HUES6 (cell line): Measurements from ENCODE around the gene NMRK2.

Source experiments
- H3K27ac ChIP-seq: 2 replicates; pipeline ENCODE4 v1.7.0; 2013; ENCODE audit warnings: low read depth, mild to moderate bottlenecking, low read length, inconsistent platforms
- H3K27me3 ChIP-seq: 2 replicates; pipeline ENCODE4 v1.6.1; 2013; ENCODE audit warnings: low read length; ENCODE audit not compliant: control insufficient read depth, insufficient read depth
- H3K36me3 ChIP-seq: 2 replicates; pipeline ENCODE4 v1.6.1; 2013; ENCODE audit warnings: low read length; ENCODE audit not compliant: control insufficient read depth, insufficient read depth
- H3K4me1 ChIP-seq: 2 replicates; pipeline ENCODE4 v1.6.1; 2013; ENCODE audit warnings: low read length; ENCODE audit not compliant: control insufficient read depth, insufficient read depth
- H3K4me3 ChIP-seq: 2 replicates; pipeline ENCODE4 v1.5.1; 2013; ENCODE audit warnings: low read depth, low read length
- H3K9ac ChIP-seq: one replicate; pipeline ENCODE4 v1.6.1; 2013; ENCODE audit warnings: mild to moderate bottlenecking, low read length
- H3K9me3 ChIP-seq: 2 replicates; pipeline ENCODE4 v1.6.1; 2013; ENCODE audit warnings: low read depth, low read length; ENCODE audit not compliant: control insufficient read depth, insufficient read depth

The NMRK2 gene

DNA sequence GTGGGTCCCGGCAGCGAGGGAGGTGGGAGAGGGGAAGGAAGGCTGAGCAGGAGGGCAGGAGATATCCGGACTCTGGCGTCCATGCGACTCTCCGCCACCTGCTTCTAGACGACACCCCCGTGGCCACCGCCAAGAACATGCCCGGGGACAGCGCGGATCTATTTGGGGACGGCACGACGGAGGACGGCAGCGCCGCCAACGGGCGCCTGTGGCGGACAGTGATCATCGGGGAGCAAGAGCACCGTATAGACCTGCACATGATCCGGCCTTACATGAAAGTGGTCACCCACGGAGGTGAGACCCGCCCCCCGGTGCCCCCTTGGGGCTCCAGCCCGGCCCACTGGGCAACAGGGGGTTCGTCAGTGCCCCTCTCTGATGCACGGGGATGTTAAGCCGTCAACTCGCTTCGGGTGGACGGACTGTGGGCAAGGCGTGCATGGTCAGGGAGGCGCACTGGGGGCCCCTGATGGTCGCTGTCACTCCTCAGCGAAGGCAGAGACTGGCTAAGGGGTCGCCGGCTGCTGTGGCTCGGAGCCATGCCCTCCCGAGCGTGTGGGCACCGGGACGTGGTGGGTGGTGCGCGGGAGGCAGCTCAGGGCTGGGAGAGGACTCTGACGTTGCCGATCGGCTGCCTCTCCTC is 25.1 kb upstream of the NMRK2 start:
- no peak overlapping the region for H3K9ac ChIP-seq
- no peaks in the 10 kb centered on the region for H3K27me3 ChIP-seq
- H3K9me3 ChIP-seq, result peaks cover 16% of the 10 kb centered on the region
- H3K4me3 ChIP-seq, result no peak overlapping the region
- no peak overlapping the region for H3K27ac ChIP-seq
- H3K36me3 ChIP-seq, result peaks cover 46% of the 10 kb centered on the region
- no peaks in the 10 kb centered on the region for H3K4me1 ChIP-seq

- Histone ChIP-seq H3K9me3 (peaks cover 16% of the 10 kb centered on the region), H3K9ac (no peak overlapping the region), H3K4me1 (no peaks in the 10 kb centered on the region), H3K36me3 (peaks cover 50% of the 10 kb centered on the region), H3K27ac (no peak overlapping the region), H3K4me3 (no peak overlapping the region), H3K27me3 (no peaks in the 10 kb centered on the region)
Measured at GRCh38 chr19:3908266-3909054, 24.4 kb upstream of the NMRK2 start.

- Histone ChIP-seq H3K9me3 (peaks cover 16% of the 10 kb centered on the region), H3K4me1 (no peaks in the 10 kb centered on the region), H3K4me3 (no peak overlapping the region), H3K36me3 (peaks cover 51% of the 10 kb centered on the region), H3K27ac (no peak overlapping the region), H3K27me3 (no peaks in the 10 kb centered on the region), H3K9ac (no peak overlapping the region)
Measured at GRCh38 chr19:3910105-3910504, 22.8 kb upstream of the NMRK2 start.

GRCh38 chr19:3914199-3914598 is 18.7 kb upstream of the NMRK2 start:
- Histone ChIP-seq H3K27ac (no peak overlapping the region), H3K9ac (no peak overlapping the region), H3K4me1 (no peaks in the 10 kb centered on the region), H3K36me3 (peaks cover 40% of the 10 kb centered on the region), H3K27me3 (no peaks in the 10 kb centered on the region), H3K9me3 (peaks cover 15% of the 10 kb centered on the region), H3K4me3 (no peak overlapping the region)

DNA sequence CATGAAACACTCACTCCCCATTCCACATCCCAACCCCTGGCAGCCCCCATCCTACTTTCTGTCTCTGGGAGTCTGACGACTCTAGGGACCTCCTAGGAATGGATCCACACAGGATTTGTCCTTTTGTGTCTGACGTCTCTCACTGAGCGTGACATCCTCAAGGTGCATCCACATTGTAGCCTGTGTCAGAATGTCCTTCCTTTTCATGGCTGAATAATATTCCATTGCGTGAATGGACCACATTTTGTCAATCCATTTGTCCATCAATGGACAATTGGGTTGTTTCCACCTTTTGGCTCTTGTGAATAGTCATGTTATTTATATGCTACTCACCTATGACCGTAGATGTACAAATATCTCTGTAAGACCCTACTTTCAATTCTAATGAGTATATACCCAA is 16.8 kb upstream of the NMRK2 start:
- Histone ChIP-seq H3K9me3 (peaks cover 7% of the 10 kb centered on the region; the same call in 1 of the 2 replicates), H3K4me3 (no peak overlapping the region)

DNA sequence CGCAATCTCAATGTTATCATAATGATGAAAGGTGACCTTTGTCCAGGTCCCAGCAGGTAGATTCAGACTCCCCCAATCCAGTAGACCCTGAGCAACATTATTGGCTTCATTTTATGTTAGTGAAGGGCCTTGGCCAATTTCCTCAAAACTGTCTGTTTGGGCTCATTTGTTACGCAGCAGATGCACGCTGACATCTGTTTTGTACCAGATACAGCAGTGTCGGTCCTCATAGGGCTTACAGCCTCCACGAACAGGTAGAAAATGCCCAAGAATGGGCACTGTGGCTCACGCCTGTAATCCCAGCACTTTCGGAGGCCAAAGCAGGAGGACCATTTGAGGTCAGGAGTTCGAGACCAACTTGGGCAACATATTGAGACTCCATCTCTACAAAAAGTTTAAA is 13.1 kb upstream of the NMRK2 start:
- H3K9me3 ChIP-seq, result peaks cover 12% of the 10 kb centered on the region
- no peaks in the 10 kb centered on the region for H3K4me1 ChIP-seq
- peaks cover 36% of the 10 kb centered on the region for H3K36me3 ChIP-seq
- H3K4me3 ChIP-seq, result no peak overlapping the region
- no peaks in the 10 kb centered on the region for H3K27me3 ChIP-seq
- no peak overlapping the region for H3K9ac ChIP-seq
- H3K27ac ChIP-seq, result no peak overlapping the region

More for the DNA sequence above, 16.8 kb upstream of the NMRK2 start:
- Histone ChIP-seq H3K36me3 (peaks cover 34% of the 10 kb centered on the region), H3K9ac (no peak overlapping the region), H3K4me1 (no peaks in the 10 kb centered on the region), H3K27ac (no peak overlapping the region), H3K27me3 (no peaks in the 10 kb centered on the region)

DNA sequence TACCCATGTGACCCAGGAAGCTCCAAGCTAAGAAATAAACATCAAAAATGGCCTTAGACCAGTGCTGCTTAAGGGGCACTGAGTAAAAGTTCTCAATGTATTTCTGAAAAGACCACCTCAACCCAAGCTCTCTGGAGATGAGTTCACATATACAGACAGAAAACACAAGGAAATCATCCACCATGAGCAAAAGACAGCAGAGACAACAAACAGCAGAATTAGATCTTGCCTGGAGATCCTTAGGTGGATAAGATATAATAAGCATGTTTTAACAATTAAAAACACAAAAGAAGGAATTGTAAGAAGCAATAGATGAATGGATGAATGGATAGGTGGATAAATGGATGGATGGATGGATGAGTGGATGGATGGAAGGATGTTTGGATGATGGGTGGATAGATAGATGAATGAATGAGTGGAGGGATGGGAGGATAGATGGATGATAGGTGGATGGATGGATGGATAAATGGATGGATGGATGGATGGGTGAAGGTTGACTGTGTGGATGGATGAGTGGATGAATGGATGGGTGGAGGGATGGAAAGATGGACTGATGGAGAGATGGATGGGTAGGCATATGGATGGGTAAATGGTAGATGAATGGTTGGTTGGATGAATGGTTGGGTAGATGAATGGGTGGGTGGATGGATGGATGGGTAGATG is 9.6 kb upstream of the NMRK2 start:
- no peaks in the 10 kb centered on the region for H3K27me3 ChIP-seq
- no peak overlapping the region for H3K27ac ChIP-seq
- H3K9me3 ChIP-seq, result peaks cover 12% of the 10 kb centered on the region
- no peak overlapping the region for H3K4me3 ChIP-seq
- H3K4me1 ChIP-seq, result no peaks in the 10 kb centered on the region
- no peak overlapping the region for H3K9ac ChIP-seq
- peaks cover 36% of the 10 kb centered on the region for H3K36me3 ChIP-seq

DNA sequence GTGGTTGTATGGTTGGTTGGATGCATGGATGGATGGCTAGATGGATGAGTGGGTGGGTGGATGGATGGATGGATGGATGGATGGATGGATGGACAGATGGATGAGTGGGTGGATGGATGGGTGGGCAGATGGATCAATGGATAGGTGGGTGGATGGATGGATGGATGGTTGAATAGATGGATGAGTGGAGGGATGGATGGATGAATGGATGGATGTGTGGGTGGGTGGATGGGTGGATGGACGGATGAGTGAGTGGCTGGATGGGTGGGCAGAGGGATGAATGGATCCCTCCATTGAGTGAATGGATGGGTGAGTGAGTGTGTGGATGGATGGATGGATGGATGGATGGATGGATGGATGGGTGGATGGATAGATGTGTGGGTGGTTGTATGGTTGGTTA is 9.0 kb upstream of the NMRK2 start:
- peaks cover 12% of the 10 kb centered on the region for H3K9me3 ChIP-seq
- H3K27me3 ChIP-seq, result no peaks in the 10 kb centered on the region
- H3K9ac ChIP-seq, result no peak overlapping the region
- no peaks in the 10 kb centered on the region for H3K4me1 ChIP-seq
- H3K36me3 ChIP-seq, result peaks cover 31% of the 10 kb centered on the region
- no peak overlapping the region for H3K4me3 ChIP-seq
- no peak overlapping the region for H3K27ac ChIP-seq

GRCh38 chr19:3931041-3931440 is 1.8 kb upstream of the NMRK2 start:
- Histone ChIP-seq H3K4me3 (no peak overlapping the region), H3K9me3 (no peaks in the 10 kb centered on the region), H3K9ac (no peak overlapping the region), H3K36me3 (no peaks in the 10 kb centered on the region), H3K27ac (no peak overlapping the region), H3K4me1 (no peaks in the 10 kb centered on the region), H3K27me3 (peaks cover 9% of the 10 kb centered on the region; the same call in 1 of the 2 replicates)

- Histone ChIP-seq H3K27ac (no peak overlapping the region), H3K27me3 (peaks cover 9% of the 10 kb centered on the region; the same call in 1 of the 2 replicates), H3K36me3 (peaks cover 19% of the 10 kb centered on the region; the same call in 1 of the 2 replicates), H3K4me1 (no peaks in the 10 kb centered on the region), H3K9me3 (no peaks in the 10 kb centered on the region), H3K4me3 (no peak overlapping the region), H3K9ac (no peak overlapping the region)
Measured at GRCh38 chr19:3936506-3937442, 3.9 kb downstream of the NMRK2 start.
